ENCODE results near the gene TRIM13. TPM values are rescaled to one million over a fixed set of nuclear protein-coding genes. Genes with fewer than 3 reads are reported as not detected.
A peak's percentile ranks its signal among the peaks of the same experiment; 100 is the strongest.

Gene TRIM13, protein sequence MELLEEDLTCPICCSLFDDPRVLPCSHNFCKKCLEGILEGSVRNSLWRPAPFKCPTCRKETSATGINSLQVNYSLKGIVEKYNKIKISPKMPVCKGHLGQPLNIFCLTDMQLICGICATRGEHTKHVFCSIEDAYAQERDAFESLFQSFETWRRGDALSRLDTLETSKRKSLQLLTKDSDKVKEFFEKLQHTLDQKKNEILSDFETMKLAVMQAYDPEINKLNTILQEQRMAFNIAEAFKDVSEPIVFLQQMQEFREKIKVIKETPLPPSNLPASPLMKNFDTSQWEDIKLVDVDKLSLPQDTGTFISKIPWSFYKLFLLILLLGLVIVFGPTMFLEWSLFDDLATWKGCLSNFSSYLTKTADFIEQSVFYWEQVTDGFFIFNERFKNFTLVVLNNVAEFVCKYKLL
- total RNA-seq (2021; fragmentation: NEBNext Ultra II Directional; extraction: Animal tissue kit (Norgen Biotek cat#: 25700)) (31.5 and 34.9 TPM in 2 replicates), polyA plus RNA-seq (2011; rRNA removed) (9.9 and 21.2 TPM in 2 replicates), polyA minus RNA-seq (2011; rRNA and poly(A)+ RNA removed) (27.1 and 42.1 TPM in 2 replicates)
- 18.8 TPM for polyA plus RNA-seq (2011; cell fraction: cytosol; rRNA removed)
- polyA plus RNA-seq (2011; cell fraction: nucleus; rRNA removed) = 8.4 TPM
- polyA plus RNA-seq (2012, experiment 1 of 2) = 25.1 to 52.6 TPM (median 29.4 TPM) in 4 replicates
- 6.9 TPM for polyA plus RNA-seq (2012, experiment 2 of 2)
- polyA plus RNA-seq (2013, experiment 1 of 2) = 22.2 TPM
- 25.8 TPM for polyA plus RNA-seq (2013, experiment 2 of 2)
- 13.8 TPM for polyA minus RNA-seq (2011; cell fraction: cytosol; rRNA and poly(A)+ RNA removed)
- polyA minus RNA-seq (2011; cell fraction: nucleus; rRNA and poly(A)+ RNA removed) = 18.2 TPM
- long read RNA-seq, experiment 1, full-length matches to known transcripts = 23 of 36 reads
- long read RNA-seq, experiment 1, partial matches to known transcripts = 4 of 36 reads
- long read RNA-seq, experiment 1, other reads (novel, unspliced or antisense) = 9 of 36 reads
- long read RNA-seq, experiment 2, full-length matches to known transcripts = 45 of 62 reads
- long read RNA-seq, experiment 2, partial matches to known transcripts = 4 of 62 reads
- long read RNA-seq, experiment 2, other reads (novel, unspliced or antisense) = 13 of 62 reads

DNA sequence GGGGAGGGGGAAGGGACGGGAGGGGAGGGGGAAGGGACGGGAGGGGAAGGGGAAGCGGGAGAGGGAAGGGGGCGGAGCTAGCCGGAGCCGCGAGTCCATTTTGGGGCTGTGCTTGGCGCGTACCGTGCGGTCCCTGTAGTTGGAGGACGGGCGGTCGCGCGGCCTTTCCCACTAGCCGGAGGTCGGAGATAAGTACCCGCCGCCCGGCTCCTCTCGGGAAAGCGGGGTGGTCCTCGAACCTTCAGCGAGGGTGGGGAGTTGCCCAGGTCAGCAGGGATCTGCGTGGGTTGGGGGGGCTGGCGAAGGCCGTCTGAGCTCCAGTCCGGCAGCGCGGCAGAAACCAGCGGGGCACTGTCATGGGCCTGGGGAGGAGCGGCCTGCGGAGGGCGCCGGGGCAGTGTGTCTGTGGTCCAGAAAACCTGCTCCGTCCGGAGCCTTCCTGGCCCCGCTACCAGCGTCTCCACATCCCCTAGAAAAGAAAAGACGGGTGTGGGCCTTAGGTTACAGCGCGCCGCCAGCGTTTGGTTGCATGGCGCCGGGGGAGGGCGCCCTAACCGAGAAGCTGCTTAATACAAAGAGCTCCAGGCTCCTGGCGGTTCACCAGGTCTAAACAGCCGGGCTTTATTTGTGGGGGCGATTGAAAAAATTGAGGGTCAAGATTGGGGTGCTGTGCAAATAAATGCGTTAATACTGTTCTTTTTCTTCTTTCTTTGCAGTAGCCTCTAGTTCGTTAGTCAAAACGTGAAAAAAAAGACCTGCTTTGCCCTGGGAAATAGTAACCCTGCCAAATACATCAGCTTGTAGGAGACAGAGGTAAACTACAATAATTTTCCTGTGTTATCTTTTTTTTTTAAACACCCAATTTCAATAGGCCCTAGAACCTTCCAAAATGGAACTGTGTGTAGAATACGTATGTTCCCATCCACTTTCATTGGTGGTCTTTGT is at the start of gene TRIM13:
Gene TRIM13 (plus strand): TSS at position 92 of the 945 bp plus-strand sequence. CDS start 14,899 bp downstream, outside the sequence.
- no peak within 1 kb of the TSS for H2BK12ac ChIP-seq (ENCODE audit: low read depth, low read length)
- DNase-seq (ENCODE audit: low read depth in 1 of 2, low spot score in 2 of 2) = peak; percentile 53 to 89
- H2BK20ac ChIP-seq (ENCODE audit: low read length) = peak within 1 kb of the TSS; percentile 41; the same call in 1 of the 2 replicates
- H4K91ac ChIP-seq (replicated peaks; ENCODE audit: insufficient read length, low read length) = peak within 1 kb of the TSS; percentile 87
- no peaks in the 10 kb centered on the region for H3K9me3 ChIP-seq (ENCODE audit: insufficient read depth in 2 of 2, low read depth in 1 of 2, low read length in 1 of 2)
- H2AK5ac ChIP-seq (ENCODE audit: low read depth, low read length) = no peak within 1 kb of the TSS
- ChIA-PET POLR2A (ENCODE audit: partially characterized antibody) (interaction anchor here (0.6 to 5.0 kb wide), 26 partner anchors 9 to 914 kb away, joined by 3 to 52 read pairs (median 4); partner anchors contain the start of genes KCNRG, KPNA3 and SPRYD7), CTCF (ENCODE audit: partially characterized antibody) (interaction anchor here (0.6 to 3.2 kb wide), 25 partner anchors 10 to 1072 kb away, joined by 3 to 45 read pairs (median 4); no protein-coding TSS in a partner anchor)
- peak within 1 kb of the TSS; percentile 78 to 88 for H3K4me2 ChIP-seq (ENCODE audit: insufficient read depth in 1 of 2, low read depth in 2 of 2, low read length in 2 of 2)
- no peak within 1 kb of the TSS for H3K4ac ChIP-seq (replicated peaks; ENCODE audit: insufficient read length, low read depth, low read length)
- peak within 1 kb of the TSS; percentile 82 to 97 (median 94) for H3K9ac ChIP-seq (replicated peaks in 1 of 4; ENCODE audit: extremely low read depth in 1 of 4, low read depth in 3 of 4, low read length in 3 of 4)
- H3K18ac ChIP-seq (ENCODE audit: extremely low read depth, low read length) = peak within 1 kb of the TSS; percentile 92
- peaks cover 9% of the 10 kb centered on the region for H3K23me2 ChIP-seq (ENCODE audit: low read depth, low read length)
- no peaks in the 10 kb centered on the region for H4K20me1 ChIP-seq (replicated peaks in 1 of 2; ENCODE audit: control insufficient read depth in 1 of 2, insufficient read depth in 2 of 2, low read length in 2 of 2)
- peak within 1 kb of the TSS; percentile 95 for H3K27ac ChIP-seq (ENCODE audit: low read depth, low read length)
- peak within 1 kb of the TSS; percentile 89 to 95 (median 92) for H3K4me3 ChIP-seq (ENCODE audit: extremely low read depth in 1 of 4, insufficient read depth in 2 of 4, low read depth in 3 of 4, low read length in 4 of 4)
- H2BK5ac ChIP-seq (ENCODE audit: low read depth, low read length) = peak within 1 kb of the TSS; percentile 63; the same call in 1 of the 2 replicates
- H3K79me2 ChIP-seq (ENCODE audit: control insufficient read depth in 1 of 2, insufficient read depth in 2 of 2, low read length in 2 of 2) = peaks cover 0 to 38% of the 10 kb centered on the region in 2 experiments; a peak in 2 of 4 replicates
- H3K27me3 ChIP-seq (replicated peaks in 1 of 4; ENCODE audit: control insufficient read depth in 3 of 4, extremely low read depth in 1 of 4, insufficient read depth in 3 of 4, low read length in 3 of 4) = peaks cover 0 to 2% (median 0%) of the 10 kb centered on the region in 4 experiments; a peak in 2 of 7 replicates
- no peak within 1 kb of the TSS for H2BK15ac ChIP-seq (ENCODE audit: low read length)
- peaks cover 0 to 36% (median 7%) of the 10 kb centered on the region in 4 experiments; a peak in 2 of 8 replicates for H3K36me3 ChIP-seq (ENCODE audit: control insufficient read depth in 2 of 4, insufficient read depth in 4 of 4, low read length in 3 of 4)
- peak within 1 kb of the TSS; percentile 98; the same call in 1 of the 2 replicates for H4K8ac ChIP-seq (ENCODE audit: extremely low read depth, insufficient read depth, low read length)
- peaks cover 2 to 6% (median 5%) of the 10 kb centered on the region in 4 experiments; a peak in 4 of 7 replicates for H3K4me1 ChIP-seq (replicated peaks in 1 of 4; ENCODE audit: control insufficient read depth in 3 of 4, insufficient read depth in 4 of 4, low read length in 3 of 4)
- H2BK120ac ChIP-seq (replicated peaks; ENCODE audit: low read depth, low read length) = peak within 1 kb of the TSS; percentile 65
- peak; percentile 36 for FAIRE-seq
- WGBS, 2 experiments (ENCODE audit: extremely low coverage in 1 of 2, insufficient coverage in 1 of 2, insufficient read length in 1 of 2, insufficient replicate concordance in 2 of 2, low coverage in 1 of 2, low lambda C conversion rate in 2 of 2, missing lambda C conversion rate in 1 of 2) = 2% methylated on average over 40 of the region's 56 CpGs; no CpG with 5 or more reads in 1 of the 2 experiments
- H3K14ac ChIP-seq (ENCODE audit: insufficient read length) = no peak within 1 kb of the TSS
- H4K5ac ChIP-seq (ENCODE audit: insufficient read length, low read depth, low read length) = peak within 1 kb of the TSS; percentile 98
- H3K56ac ChIP-seq (replicated peaks; ENCODE audit: insufficient read length, low read depth, low read length) = peak within 1 kb of the TSS; percentile 91
- no peak within 1 kb of the TSS for H3K23ac ChIP-seq (ENCODE audit: insufficient read length)
- no peaks in the 10 kb centered on the region for H3K79me1 ChIP-seq (ENCODE audit: low read depth, low read length)
- H2AFZ ChIP-seq (ENCODE audit: low read length) = peak within 1 kb of the TSS; percentile 78; the same call in 1 of the 2 replicates
- TF ChIP-seq RNF2 (IDR thresholded peaks at IDR 0.05; ENCODE audit: borderline replicate concordance, low read depth, low read length, missing control alignments, poor library complexity, severe bottlenecking) = no peak
- TF ChIP-seq CEBPB (IDR thresholded peaks at IDR 0.05; ENCODE audit: low read depth, low read length) = no peak
- TF ChIP-seq RBBP5 (IDR thresholded peaks at IDR 0.05; ENCODE audit: borderline replicate concordance, low read depth, low read length) = 0 out of 2 replicates have a peak, but pooled peaks have one; percentile 36
- TF ChIP-seq SIN3A (conservative IDR thresholded peaks at IDR 0.05 in 1 of 2, IDR thresholded peaks at IDR 0.05 in 1 of 2; ENCODE audit: low read depth in 1 of 2, low read length in 2 of 2) = 0 out of 4 replicates have a peak, but pooled peaks have one; percentile 37 to 53
